Measurements from ENCODE around the gene CCR7.
"Not testable (repeated sequence)": the region's sequence is repeated elsewhere in the genome, so short reads cannot be mapped to it uniquely, and the experiment has no call there.

Gene CCR7

GRCh38 chr17:40551091-40551878, 14.0 kb downstream of the CCR7 start:
- DNase-seq (ENCODE audit: low spot score) (no peak), FAIRE-seq (no peak)

- FAIRE-seq: no peak
- DNase-seq (ENCODE audit: low spot score): no peak
Observed at GRCh38 chr17:40550608-40551007, 14.7 kb downstream of the CCR7 start.

- FAIRE-seq (no peak), DNase-seq (ENCODE audit: low spot score) (peak; percentile 11)
Observed at GRCh38 chr17:40548982-40549685, 16.1 kb downstream of the CCR7 start.

- no peak for DNase-seq (ENCODE audit: low spot score)
- FAIRE-seq: no peak
Observed at GRCh38 chr17:40548491-40548981, 16.7 kb downstream of the CCR7 start.

DNA sequence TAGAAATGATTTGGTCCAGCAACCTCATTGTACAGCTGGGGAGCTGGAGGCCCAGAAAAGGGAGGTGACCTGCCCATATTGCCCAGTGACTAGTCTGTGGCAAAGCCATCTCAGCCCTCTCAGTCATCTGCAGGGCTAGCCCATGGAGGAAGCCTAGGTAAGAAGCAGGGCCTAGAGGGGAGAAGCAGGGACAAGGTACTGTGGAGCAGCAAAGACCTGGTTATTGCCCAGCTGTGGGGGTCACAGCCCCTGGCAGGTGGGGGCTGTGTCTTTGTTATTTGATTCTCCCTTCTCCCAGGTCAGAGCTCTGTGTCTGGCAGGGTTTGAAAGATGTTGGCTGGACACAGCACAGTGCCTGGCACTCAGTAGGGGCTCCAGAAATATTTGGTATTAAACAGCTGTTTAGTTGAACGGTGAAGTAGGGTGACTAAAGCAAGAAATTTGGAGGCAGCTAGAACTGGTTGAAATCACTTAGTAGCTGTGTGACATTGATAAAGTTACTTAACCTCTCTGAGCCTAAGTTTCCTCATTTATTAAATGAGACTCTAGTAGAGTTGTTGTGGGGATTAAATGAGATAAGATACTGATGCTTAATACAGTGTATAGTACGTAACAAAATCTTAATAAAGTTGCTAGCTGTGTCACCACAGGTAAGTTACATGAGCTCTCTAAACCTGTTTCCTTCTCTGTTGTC, 17.3 kb downstream of the CCR7 start:
- DNase-seq (ENCODE audit: low spot score) (no peak), FAIRE-seq (no peak)

DNA sequence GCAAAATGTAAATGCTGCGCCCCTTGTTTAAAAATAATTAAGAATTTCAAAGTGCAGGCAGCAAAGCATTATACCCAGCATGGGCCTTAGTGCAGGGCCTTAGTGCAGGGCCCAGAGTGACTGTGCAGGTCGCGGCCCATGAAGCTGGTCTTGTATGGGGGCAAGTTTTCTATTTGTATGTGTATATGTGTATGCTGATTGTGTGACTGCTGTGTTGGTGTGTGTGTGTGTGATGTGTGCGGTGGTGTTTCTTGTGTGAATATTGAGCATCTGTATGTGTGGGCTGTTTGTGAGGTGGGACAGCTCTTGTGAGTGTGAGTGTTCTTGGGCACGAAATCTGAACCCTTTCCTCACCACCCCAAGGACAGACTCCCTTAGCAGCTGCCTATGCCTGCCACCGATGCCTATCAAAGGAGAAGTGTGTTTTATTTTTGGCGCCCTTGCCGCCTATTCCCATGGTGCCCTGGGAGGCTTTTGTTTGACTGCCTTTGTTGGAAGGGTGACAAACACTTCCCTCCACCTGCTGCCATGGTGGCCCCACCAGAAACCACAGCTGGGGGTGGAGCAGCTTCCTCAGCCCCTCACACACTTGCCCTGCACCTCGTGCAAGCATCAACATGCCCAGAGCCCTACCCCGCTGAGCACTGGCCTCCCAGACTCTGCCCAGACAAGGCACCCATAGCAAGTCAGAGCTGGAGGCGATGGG, 18.0 kb downstream of the CCR7 start:
- FAIRE-seq: no peak
- no peak for DNase-seq (ENCODE audit: low spot score)

GRCh38 chr17:40546497-40546896, 18.8 kb downstream of the CCR7 start:
- not testable (repeated sequence) for DNase-seq (ENCODE audit: low spot score); FAIRE-seq

GRCh38 chr17:40545660-40546059, 19.6 kb downstream of the CCR7 start:
- DNase-seq (ENCODE audit: low spot score) (no peak), FAIRE-seq (no peak)

GRCh38 chr17:40542558-40543411, 22.5 kb downstream of the CCR7 start:
- DNase-seq (ENCODE audit: low spot score): no peak
- no peak for FAIRE-seq

- DNase-seq (ENCODE audit: low spot score): no peak
- FAIRE-seq: no peak
Observed at GRCh38 chr17:40541873-40542557, 23.3 kb downstream of the CCR7 start.

- no peak for FAIRE-seq
Observed at GRCh38 chr17:40541060-40541872, 24.0 kb downstream of the CCR7 start.

DNA sequence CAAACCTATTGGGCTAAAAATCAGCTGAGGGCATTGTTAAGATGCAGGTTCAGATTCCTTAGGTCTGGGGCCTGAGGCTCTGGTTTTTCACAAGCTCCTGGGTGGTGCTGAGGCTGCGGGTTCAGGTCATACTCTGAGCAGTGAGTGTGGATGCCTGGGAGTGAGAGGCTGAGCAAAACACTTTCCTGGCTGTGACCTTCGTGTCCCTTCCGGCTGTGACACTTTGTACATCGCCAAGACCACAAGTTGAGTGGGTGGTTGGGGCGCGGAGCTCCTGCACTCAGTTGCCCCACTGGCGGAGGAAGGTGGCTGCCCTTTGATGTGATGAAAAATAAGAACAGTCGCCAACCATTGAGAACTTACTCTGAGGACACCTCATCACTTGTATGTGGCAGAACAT, 24.8 kb downstream of the CCR7 start:
- FAIRE-seq (no peak), DNase-seq (ENCODE audit: low spot score) (no peak)

More at GRCh38 chr17:40541060-40541872, 24.0 kb downstream of the CCR7 start:
- DNase-seq (ENCODE audit: low spot score): no peak

DNA sequence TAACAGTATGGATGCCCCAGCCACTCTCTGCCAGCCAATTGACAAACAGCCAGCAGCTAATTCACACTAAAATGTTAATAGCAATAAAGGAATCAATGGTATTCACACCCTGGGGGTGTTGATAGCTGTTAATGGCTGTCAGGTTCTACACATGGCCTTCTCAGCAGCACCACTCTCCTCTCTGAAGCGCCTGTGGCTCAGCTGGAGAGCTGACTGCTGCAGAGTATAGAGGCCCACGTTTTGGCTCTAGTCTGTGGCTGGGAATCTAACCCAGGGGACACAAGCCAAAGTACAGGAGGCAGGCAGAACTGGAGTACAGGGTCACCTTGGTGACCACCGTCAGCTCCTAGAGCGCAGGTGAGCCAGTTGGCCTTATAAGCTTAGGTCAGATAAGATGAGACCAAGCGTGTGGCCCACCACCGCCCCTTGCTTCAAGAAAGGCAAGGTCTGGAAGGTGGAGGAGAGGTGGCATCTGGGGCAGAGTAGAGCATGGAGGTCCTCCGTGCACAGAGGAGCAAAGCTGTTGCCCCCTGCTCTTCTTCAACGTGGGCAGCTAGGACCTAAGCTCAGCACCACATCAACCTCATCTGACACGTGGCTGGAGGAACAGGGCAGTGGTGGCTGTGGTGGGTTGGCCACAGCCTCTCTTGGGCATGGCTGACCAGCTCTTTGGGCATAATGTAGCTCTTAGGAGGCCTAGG, 25.4 kb downstream of the CCR7 start:
- FAIRE-seq (no peak), DNase-seq (ENCODE audit: low spot score) (no peak)

DNA sequence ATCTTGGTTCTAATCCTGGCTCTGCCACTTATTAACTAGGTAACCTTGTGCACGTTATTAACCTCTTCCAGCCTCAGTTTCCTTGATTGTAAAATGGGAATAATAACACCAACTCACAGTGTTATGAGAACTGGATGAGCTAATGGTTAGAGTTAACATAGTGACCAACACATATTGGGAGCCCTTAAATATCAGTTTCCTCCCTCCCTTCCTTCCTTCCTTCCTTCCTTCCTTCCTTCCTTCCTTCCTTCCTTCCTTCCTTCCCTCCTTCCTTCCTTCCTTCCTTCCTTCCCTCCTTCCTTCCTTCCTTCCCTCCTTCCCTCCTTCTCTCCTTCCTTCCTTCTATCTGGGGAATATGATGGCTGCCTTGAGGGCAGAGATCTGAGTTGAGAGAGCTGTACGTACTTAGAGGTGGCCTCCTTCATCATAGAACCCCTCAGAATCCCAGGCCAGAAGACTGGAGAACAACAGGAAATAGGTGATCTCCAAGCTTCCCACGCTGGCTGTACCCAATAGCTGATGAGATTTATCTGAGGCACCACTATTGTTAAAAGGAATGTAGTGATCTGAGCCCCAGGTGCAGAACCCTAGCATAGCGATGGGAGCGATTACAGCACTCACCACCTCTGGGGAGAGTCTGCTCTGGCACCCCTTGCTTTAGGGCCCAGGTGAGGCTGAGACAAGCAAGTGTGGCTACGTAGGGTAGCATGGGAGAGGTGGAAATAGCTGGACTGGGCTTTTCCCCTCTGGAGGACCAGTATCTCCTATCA, 26.2 kb downstream of the CCR7 start:
- FAIRE-seq (no peak), DNase-seq (ENCODE audit: low spot score) (no peak)

- peak; percentile 41 for FAIRE-seq
- DNase-seq (ENCODE audit: low spot score): peak; percentile 54
Observed at GRCh38 chr17:40538019-40538935, 27.0 kb downstream of the CCR7 start.

Measured in RCC 7860 (cell line).